HepG2 (cell line): ENCODE results near the gene KRTAP4-7. TPM values are rescaled to one million over a fixed set of nuclear protein-coding genes. Genes with fewer than 3 reads are reported as not detected.

Experiments
- ATAC-seq: fragments of 200-7000 bp; cut with Tn5 transposase; 3 replicates; pipeline ENCODE4 v1.9.1; 2020; ENCODE audit warnings: mild to moderate bottlenecking, moderate library complexity
- BruUV-seq: library from RNA; stranded (reverse); fragments of 400-500 nt; replicated peaks from 2 replicates; lab custom pipeline; 2021; lab: Mats Ljungman, UMichigan
- CTCF ChIA-PET: fragments of 300-600 bp; formaldehyde crosslinking; extraction: SDS; loops from one replicate; lab custom pipeline; 2021; ENCODE audit warnings: low total read pairs, inconsistent platforms, low intra/inter-chr PET ratio; lab: Yijun Ruan, JAX
- POLR2A ChIA-PET: fragments of 350-600 bp; sonication (Branson Sonifier 250); formaldehyde crosslinking; loops from one replicate; lab custom pipeline; 2020; ENCODE audit warnings: antibody characterized with exemption, inconsistent platforms; lab: Yijun Ruan, JAX
- DNase-seq: peaks from one replicate; pipeline ENCODE4 v3.0.0-alpha.2; 2015; ENCODE audit warnings: low spot score
- FAIRE-seq: peaks from 3 replicates; lab custom pipeline; 2011; peaks lifted over from hg19 to GRCh38; lab: Jason Lieb, UNC
- H2AFZ ChIP-seq: one replicate; pipeline ENCODE4 v1.6.1; 2011; ENCODE audit warnings: low read length, inconsistent platforms
- H3K27ac ChIP-seq: fragments of 300-600 bp; 3 replicates; pipeline ENCODE4 v1.8.0; 2011; ENCODE audit warnings: mixed run types, mild to moderate bottlenecking, mixed read lengths, low read length, inconsistent platforms; ENCODE audit not compliant: insufficient read depth; ENCODE audit errors: extremely low read length
- H3K27me3 ChIP-seq, 2 experiments: fragments of 200-600 bp in 1 of 2; 2 replicates in 1 of 2; 3 replicates in 1 of 2; pipeline versions ENCODE4 v1.6.0 to v1.8.0; 2011; ENCODE audit warnings: low read length in 2 of 2, mild to moderate bottlenecking in 2 of 2, moderate library complexity in 2 of 2, inconsistent platforms in 1 of 2; ENCODE audit not compliant: insufficient read depth in 2 of 2, control insufficient read depth in 1 of 2
- H3K36me3 ChIP-seq, 2 experiments: fragments of 200-600 bp in 1 of 2; replicated peaks in 1 of 2; 2 replicates in 1 of 2; 3 replicates in 1 of 2; pipeline versions ENCODE4 v1.5.1 to v1.8.0; 2011; ENCODE audit warnings: low read length in 2 of 2, inconsistent platforms in 1 of 2; ENCODE audit not compliant: insufficient read depth in 2 of 2, control insufficient read depth in 1 of 2
- H3K4me1 ChIP-seq: 2 replicates; pipeline ENCODE4 v1.5.1; 2012; ENCODE audit warnings: low read length, inconsistent platforms; ENCODE audit not compliant: insufficient read depth
- H3K4me2 ChIP-seq: 2 replicates; pipeline ENCODE4 v1.6.0; 2011; ENCODE audit warnings: low read depth, low read length, inconsistent platforms
- H3K4me3 ChIP-seq, 3 experiments: fragments of 200-600 bp in 1 of 3; sonication (generic), shearing (Covaris generic) in 1 of 3; replicated peaks in 1 of 3; 2 replicates each; pipeline ENCODE4 v1.5.1; 2011 to 2016; ENCODE audit warnings: low read length in 3 of 3, inconsistent platforms in 2 of 3, low read depth in 2 of 3, mild to moderate bottlenecking in 2 of 3, control low read depth in 1 of 3, mixed read lengths in 1 of 3; ENCODE audit not compliant: insufficient read depth in 1 of 3
- H3K79me2 ChIP-seq: one replicate; pipeline ENCODE4 v1.6.1; 2011; ENCODE audit warnings: low read length, inconsistent platforms; ENCODE audit not compliant: insufficient read depth
- H3K9ac ChIP-seq: 2 replicates; pipeline ENCODE4 v1.6.0; 2011; ENCODE audit warnings: mild to moderate bottlenecking, low read depth, low read length, inconsistent platforms; ENCODE audit not compliant: insufficient read depth
- H3K9me3 ChIP-seq: 2 replicates; pipeline ENCODE4 v1.5.1; 2012; ENCODE audit warnings: mild to moderate bottlenecking, low read length
- H4K20me1 ChIP-seq: 2 replicates; pipeline ENCODE4 v1.6.0; 2011; ENCODE audit warnings: inconsistent platforms, mild to moderate bottlenecking, low read length, moderate library complexity; ENCODE audit not compliant: insufficient read depth
- AKNA ChIP-seq: sonication (generic); formaldehyde crosslinking; IDR thresholded peaks from 2 replicates; pipeline ENCODE4 v1.4.0; 2020; ENCODE audit warnings: missing genetic modification reagents, borderline replicate concordance
- KLF16 ChIP-seq, 2 experiments: sonication (generic) in 1 of 2; formaldehyde crosslinking in 1 of 2; IDR thresholded peaks; 2 replicates each; pipeline versions ENCODE4 v1.6.1 to v1.8.0; 2016 to 2023; ENCODE audit warnings: missing genetic modification reagents in 2 of 2, missing compliant biosample characterization in 1 of 2
- MED13 ChIP-seq: sonication (generic); formaldehyde crosslinking; IDR thresholded peaks from 2 replicates; pipeline ENCODE4 v1.5.0; 2020; ENCODE audit warnings: missing genetic modification reagents
- PRDM4 ChIP-seq: sonication (generic); formaldehyde crosslinking; IDR thresholded peaks from 2 replicates; pipeline ENCODE4 v1.9.0; 2021; ENCODE audit warnings: missing genetic modification reagents, borderline replicate concordance
- ZNF354B ChIP-seq: sonication (generic); formaldehyde crosslinking; IDR thresholded peaks from 2 replicates; pipeline ENCODE4 v1.8.0; 2022; ENCODE audit warnings: mild to moderate bottlenecking, missing genetic modification reagents
- ZNF431 ChIP-seq: sonication (generic); formaldehyde crosslinking; IDR thresholded peaks from 2 replicates; pipeline ENCODE4 v1.9.0; 2022; ENCODE audit warnings: missing genetic modification reagents, low read depth, mild to moderate bottlenecking, borderline replicate concordance
- ZNF451 ChIP-seq: sonication (generic); formaldehyde crosslinking; IDR thresholded peaks from 2 replicates; pipeline ENCODE4 v1.5.0; 2020; ENCODE audit warnings: mild to moderate bottlenecking, missing genetic modification reagents
- ZNF800 ChIP-seq: sonication (generic); formaldehyde crosslinking; IDR thresholded peaks from 2 replicates; pipeline ENCODE4 v1.4.0; 2020; ENCODE audit warnings: missing genetic modification reagents
- WGBS: methylation state at CpG from one replicate; pipeline ENCODE4 v1.1.6; 2017; ENCODE audit warnings: low lambda C conversion rate; 5-methylcytosine and 5-hydroxymethylcytosine counted together
- in situ Hi-C: cut with HindIII; loops from 2 replicates; pipeline ENCODE4 v1.10.0; 2017; ENCODE audit warnings: low pct_unique_long_range_greater_than_20kb; ENCODE audit not compliant: extremely low pct_ligation_motif_present
- intact Hi-C: fragments of 100-400 bp; cut with micrococcal nuclease; formaldehyde crosslinking; loops from one replicate; pipeline ENCODE4 v1.10.0; 2022; ENCODE audit not compliant: unreplicated experiment
- polyA plus RNA-seq, 8 experiments: library from polyadenylated mRNA; depleted of rRNA in 3 of 8; stranded (reverse) in 7 of 8; unstranded in 1 of 8; fragments of >200 nt; fragmentation: Illumina TruSeq in 4 of 8; extraction: Trizol in 4 of 8; gene quantifications; 2 replicates each; pipeline versions ENCODE4 v1.2.1 to v1.2.3, GENCODE V29; 2011 to 2016; ENCODE audit warnings: low read depth in 4 of 8, missing spikeins in 1 of 8, mixed read lengths in 1 of 8; ENCODE audit not compliant: insufficient read depth in 1 of 8
- total RNA-seq, 5 experiments: library from RNA; depleted of rRNA; stranded (reverse); fragments of >200 nt; fragmentation: Illumina TruSeq; extraction: Trizol; gene quantifications; 2 replicates each; pipeline ENCODE4 v1.2.3, GENCODE V29; 2016; ENCODE audit warnings: low read depth in 1 of 5
- TF ChIP-seq, protein P1 (sequence below): sonication (generic); formaldehyde crosslinking; IDR thresholded peaks from 2 replicates; pipeline ENCODE4 v1.4.0; 2020; ENCODE audit warnings: mild to moderate bottlenecking, missing genetic modification reagents

KRTAP4-7 gene
- total and polyA plus RNA-seq, 2 of the 13 experiments (the other 11 are each of a cell fraction or from before 2014, with no cell fraction given) = not detected

GRCh38 chr17:41133880-41134735 lies 50.2 kb downstream of the KRTAP4-7 start:
- Histone ChIP-seq H3K9ac (no peak overlapping the region), H3K36me3 (no peaks in the 10 kb centered on the region), H2AFZ (no peak overlapping the region), H4K20me1 (no peaks in the 10 kb centered on the region), H3K9me3 (no peaks in the 10 kb centered on the region), H3K27ac (no peak overlapping the region), H3K4me2 (no peak overlapping the region), H3K4me3 (no peak overlapping the region), H3K79me2 (no peaks in the 10 kb centered on the region), H3K27me3 (0 out of 5 replicates have a peak, but pooled peaks cover 0 to 3% of the 10 kb centered on the region in 2 experiments), H3K4me1 (no peaks in the 10 kb centered on the region)
- ATAC-seq = no peak
- in situ Hi-C loops (no loop called here), intact Hi-C loops (no loop called here)
- DNase-seq = no peak
- BruUV-seq = no TSS peak
- ChIA-PET CTCF (no interaction called here), POLR2A (no interaction called here)
- 43% methylated on average over 2 of the region's 2 CpGs for WGBS
- no peak for FAIRE-seq
- TF ChIP-seq ZNF451 (CRISPR knock-in tag) (no peak), ZNF431 (CRISPR knock-in tag) (no peak), PRDM4 (CRISPR knock-in tag) (no peak), KLF16 (CRISPR knock-in tag; IDR thresholded peaks at IDR 0.05) (no peak), MED13 (no peak), ZNF800 (no peak), ZNF354B (CRISPR knock-in tag) (no peak), AKNA (CRISPR knock-in tag) (no peak)
- TF ChIP-seq, protein P1, sequence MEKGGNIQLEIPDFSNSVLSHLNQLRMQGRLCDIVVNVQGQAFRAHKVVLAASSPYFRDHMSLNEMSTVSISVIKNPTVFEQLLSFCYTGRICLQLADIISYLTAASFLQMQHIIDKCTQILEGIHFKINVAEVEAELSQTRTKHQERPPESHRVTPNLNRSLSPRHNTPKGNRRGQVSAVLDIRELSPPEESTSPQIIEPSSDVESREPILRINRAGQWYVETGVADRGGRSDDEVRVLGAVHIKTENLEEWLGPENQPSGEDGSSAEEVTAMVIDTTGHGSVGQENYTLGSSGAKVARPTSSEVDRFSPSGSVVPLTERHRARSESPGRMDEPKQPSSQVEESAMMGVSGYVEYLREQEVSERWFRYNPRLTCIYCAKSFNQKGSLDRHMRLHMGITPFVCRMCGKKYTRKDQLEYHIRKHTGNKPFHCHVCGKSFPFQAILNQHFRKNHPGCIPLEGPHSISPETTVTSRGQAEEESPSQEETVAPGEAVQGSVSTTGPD (CRISPR knock-in tag) = no peak
